Endothelial cell of umbilical vein (primary cell): ENCODE results near the gene DDR1. TPM values are rescaled to one million over a fixed set of nuclear protein-coding genes. Genes with fewer than 3 reads are reported as not detected.

Experiments
- BruUV-seq: library from RNA; stranded (reverse); fragments of 400-500 nt; replicated peaks from 2 replicates; lab custom pipeline; 2021; lab: Mats Ljungman, UMichigan
- CTCF ChIA-PET: fragments of 300-600, 350-600 bp; sonication (Branson Sonifier 250); formaldehyde crosslinking; loops from one replicate; lab custom pipeline; 2021; ENCODE audit warnings: antibody characterized with exemption, inconsistent platforms; lab: Charles Lee
- POLR2A ChIA-PET: fragments of 300-600, 350-600 bp; sonication (Branson Sonifier 250); formaldehyde crosslinking; loops from one replicate; lab custom pipeline; 2021; ENCODE audit warnings: antibody characterized with exemption, inconsistent platforms; lab: Charles Lee
- DNase-seq: peaks from one replicate; pipeline ENCODE4 v3.0.0-alpha.2; 2011; ENCODE audit warnings: low read depth, low spot score
- FAIRE-seq: peaks from 2 replicates; lab custom pipeline; 2011; peaks lifted over from hg19 to GRCh38; lab: Jason Lieb, UNC
- H2AFZ ChIP-seq: 2 replicates; pipeline ENCODE4 v1.6.0; 2012; ENCODE audit warnings: low read depth, low read length, control low read depth, inconsistent platforms
- H3K27ac ChIP-seq: 2 replicates; pipeline ENCODE4 v1.5.1; 2011; ENCODE audit warnings: low read depth, mild to moderate bottlenecking, control low read depth, low read length, moderate library complexity; ENCODE audit not compliant: insufficient read depth
- H3K27me3 ChIP-seq, 2 experiments: 2 replicates each; pipeline versions ENCODE4 v1.6.0 to v1.6.1; 2011; ENCODE audit warnings: low read length in 2 of 2, mixed read lengths in 1 of 2; ENCODE audit not compliant: control insufficient read depth in 2 of 2, insufficient read depth in 2 of 2
- H3K36me3 ChIP-seq, 2 experiments: 2 replicates in 1 of 2; 3 replicates in 1 of 2; pipeline ENCODE4 v1.5.1; 2011; ENCODE audit warnings: low read length in 2 of 2, mild to moderate bottlenecking in 1 of 2, moderate library complexity in 1 of 2; ENCODE audit not compliant: control insufficient read depth in 2 of 2, insufficient read depth in 2 of 2; ENCODE audit errors: extremely low read depth in 1 of 2
- H3K4me1 ChIP-seq: 3 replicates; pipeline ENCODE4 v1.5.1; 2011; ENCODE audit warnings: mild to moderate bottlenecking, low read length; ENCODE audit not compliant: control insufficient read depth, insufficient read depth; ENCODE audit errors: extremely low read depth
- H3K4me2 ChIP-seq: 2 replicates; pipeline ENCODE4 v1.6.1; 2011; ENCODE audit warnings: low read length, control low read depth, mixed read lengths; ENCODE audit not compliant: insufficient read depth
- H3K4me3 ChIP-seq, 3 experiments: fragments of 200-600 bp in 1 of 3; sonication (generic), shearing (Covaris generic) in 1 of 3; replicated peaks in 1 of 3; 2 replicates each; pipeline ENCODE4 v1.5.1; 2011 to 2016; ENCODE audit warnings: control low read depth in 3 of 3, low read length in 3 of 3, mild to moderate bottlenecking in 2 of 3, inconsistent platforms in 1 of 3, low read depth in 1 of 3, moderate library complexity in 1 of 3; ENCODE audit not compliant: insufficient read depth in 1 of 3
- H3K79me2 ChIP-seq: 2 replicates; pipeline ENCODE4 v1.6.0; 2012; ENCODE audit warnings: low read length, inconsistent platforms; ENCODE audit not compliant: control insufficient read depth, insufficient read depth
- H3K9ac ChIP-seq: replicated peaks from 2 replicates; pipeline ENCODE3; 2011; ENCODE audit warnings: low read length, control low read depth; ENCODE audit not compliant: insufficient read depth; ENCODE audit errors: extremely low read depth
- H3K9me1 ChIP-seq: replicated peaks from 3 replicates; pipeline ENCODE4 v1.6.0; 2011; ENCODE audit warnings: mild to moderate bottlenecking, low read length; ENCODE audit not compliant: control insufficient read depth, insufficient read depth; ENCODE audit errors: extremely low read depth
- H3K9me3 ChIP-seq: replicated peaks from 2 replicates; pipeline ENCODE4 v1.5.1; 2012; ENCODE audit warnings: low read length, inconsistent platforms; ENCODE audit not compliant: control insufficient read depth, insufficient read depth
- H4K20me1 ChIP-seq: replicated peaks from 2 replicates; pipeline ENCODE3; 2011; ENCODE audit warnings: mild to moderate bottlenecking, low read length; ENCODE audit not compliant: control insufficient read depth, insufficient read depth; ENCODE audit errors: extremely low read depth
- CTCF ChIP-seq, 2 donors: IDR thresholded peaks; 1 replicate in 1 of 2; 2 replicates in 1 of 2; pipeline ENCODE4 v1.5.1; 2011; ENCODE audit warnings: low read length in 2 of 2, mild to moderate bottlenecking in 2 of 2, moderate library complexity in 2 of 2, control low read depth in 1 of 2, inconsistent platforms in 1 of 2, low read depth in 1 of 2; ENCODE audit not compliant: insufficient read depth in 1 of 2; ENCODE audit errors: extremely low read depth in 1 of 2
- EZH2 ChIP-seq: IDR thresholded peaks from 2 replicates; pipeline ENCODE4 v1.6.1; 2012; ENCODE audit warnings: borderline replicate concordance, low read depth, mild to moderate bottlenecking, moderate library complexity, low read length, inconsistent platforms; ENCODE audit not compliant: severe bottlenecking
- FOS ChIP-seq: IDR thresholded peaks from 2 replicates; pipeline ENCODE4 v1.6.1; 2011; ENCODE audit warnings: mild to moderate bottlenecking, low read length, moderate library complexity, borderline replicate concordance; ENCODE audit not compliant: insufficient read depth
- GATA2 ChIP-seq: IDR thresholded peaks from 2 replicates; pipeline ENCODE4 v1.7.0; 2011; ENCODE audit warnings: low read depth, mild to moderate bottlenecking, moderate library complexity, mixed read lengths, low read length; ENCODE audit not compliant: insufficient read length, insufficient read depth
- JUN ChIP-seq: IDR thresholded peaks from 2 replicates; pipeline ENCODE4 v1.6.1; 2011; ENCODE audit warnings: borderline replicate concordance, low read depth; ENCODE audit not compliant: insufficient read length, insufficient read depth
- MYC ChIP-seq: IDR thresholded peaks from one replicate; pipeline ENCODE4 v1.6.1; 2011; ENCODE audit warnings: mild to moderate bottlenecking, low read depth, low read length
- POLR2A ChIP-seq: IDR thresholded peaks from 2 replicates; pipeline ENCODE4 v1.6.1; 2012; ENCODE audit warnings: low read depth, mild to moderate bottlenecking, control low read depth, low read length
- POLR2AphosphoS5 ChIP-seq: IDR thresholded peaks from 2 replicates; pipeline ENCODE4 v1.6.1; 2012; ENCODE audit warnings: low read depth, mild to moderate bottlenecking, control low read depth, low read length, moderate library complexity; ENCODE audit not compliant: insufficient read depth
- dilution Hi-C: fragments of 300-500 bp; cut with MboI; formaldehyde crosslinking; loops from one replicate; pipeline ENCODE4 v1.15.0; 2019; ENCODE audit warnings: low sequenced_read_pairs; ENCODE audit not compliant: extremely low pct_ligation_motif_present
- intact Hi-C: fragments of 100-400 bp; cut with micrococcal nuclease; formaldehyde crosslinking; loops from one replicate; pipeline ENCODE4 v1.10.0; 2022
- polyA plus RNA-seq, 4 experiments: library from polyadenylated mRNA; depleted of rRNA in 3 of 4; stranded (reverse) in 3 of 4; unstranded in 1 of 4; fragments of >200 nt; gene quantifications; 2 replicates each; pipeline versions ENCODE4 v1.2.1 to v1.2.3, GENCODE V29; 2011 to 2012; ENCODE audit warnings: missing spikeins in 1 of 4
- total RNA-seq: library from RNA; stranded (reverse); gene quantifications from 2 replicates; pipeline ENCODE4 v1.2.3, GENCODE V29; 2021
- TF ChIP-seq, protein P1 (sequence below): IDR thresholded peaks from 2 replicates; pipeline ENCODE4 v1.6.1; 2011; ENCODE audit not compliant: insufficient read depth, insufficient read length

The DDR1 gene
- total and polyA plus RNA-seq, 2 donors (not counting 3 experiments of a cell fraction or from before 2014, with no cell fraction given): 8.8 to 22.9 TPM

GRCh38 chr6:30914854-30915590 is 30.7 kb downstream of the DDR1 start:
- dilution Hi-C loops: no loop called here

More at GRCh38 chr6:30914854-30915590, 30.7 kb downstream of the DDR1 start:
- H3K27me3 ChIP-seq: no peaks in the 10 kb centered on the region
- H3K9me3 ChIP-seq: no peaks in the 10 kb centered on the region
- DNase-seq: peak; percentile 9
- peaks cover 5 to 31% of the 10 kb centered on the region in 2 experiments for H3K36me3 ChIP-seq
- H3K9me1 ChIP-seq: no peaks in the 10 kb centered on the region
- TF ChIP-seq MYC (no peak), FOS (no peak), POLR2AphosphoS5 (no peak), POLR2A (no peak), GATA2 (no peak), JUN (no peak), CTCF (IDR thresholded peaks at IDR 0.05; ENCODE audit: extremely low read depth in 1 of 2, insufficient read depth in 1 of 2, low read depth in 1 of 2, low read length in 2 of 2) (no peak), EZH2 (no peak)
- TF ChIP-seq, protein P1, sequence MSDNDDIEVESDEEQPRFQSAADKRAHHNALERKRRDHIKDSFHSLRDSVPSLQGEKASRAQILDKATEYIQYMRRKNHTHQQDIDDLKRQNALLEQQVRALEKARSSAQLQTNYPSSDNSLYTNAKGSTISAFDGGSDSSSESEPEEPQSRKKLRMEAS: no peak
- peak overlapping the region in 2 of 3 experiments; percentile 30 to 44 for H3K4me3 ChIP-seq
- peak overlapping the region; percentile 93 for H2AFZ ChIP-seq
- H4K20me1 ChIP-seq: no peaks in the 10 kb centered on the region
- H3K4me1 ChIP-seq: peaks cover 25% of the 10 kb centered on the region
- no peaks in the 10 kb centered on the region for H3K79me2 ChIP-seq
- H3K27ac ChIP-seq: peak overlapping the region; percentile 67
- ChIA-PET POLR2A (no interaction called here), CTCF (interaction anchor here (0.8 to 7.6 kb wide), 29 partner anchors 9 to 452 kb away, joined by 3 to 142 read pairs (median 6); partner anchors contain the start of genes DDR1, MUCL3, PSORS1C1 and SFTA2)
- intact Hi-C loops: loop anchor here (1.0 kb wide), 7 partner anchors 87 to 277 kb away; no protein-coding TSS in a partner anchor
- no TSS peak for BruUV-seq
- FAIRE-seq: no peak
- H3K9ac ChIP-seq: peak overlapping the region; percentile 90
- peak overlapping the region; percentile 50 for H3K4me2 ChIP-seq
